Breast epithelium (tissue), 3 donors: Measurements from ENCODE around the gene GNAL.

Experiments used
- POLR2A ChIP-seq: fragments of 450-650 bp; IDR thresholded peaks from one replicate; pipeline ENCODE4 v1.6.1; 2016; ENCODE audit warnings: antibody characterized with exemption, mild to moderate bottlenecking, moderate library complexity
- POLR2AphosphoS5 ChIP-seq, 3 donors: sonication (generic); formaldehyde crosslinking; IDR thresholded peaks; one replicate each; pipeline ENCODE4 v1.6.1; 2017; ENCODE audit warnings: antibody characterized with exemption in 3 of 3

DNA sequence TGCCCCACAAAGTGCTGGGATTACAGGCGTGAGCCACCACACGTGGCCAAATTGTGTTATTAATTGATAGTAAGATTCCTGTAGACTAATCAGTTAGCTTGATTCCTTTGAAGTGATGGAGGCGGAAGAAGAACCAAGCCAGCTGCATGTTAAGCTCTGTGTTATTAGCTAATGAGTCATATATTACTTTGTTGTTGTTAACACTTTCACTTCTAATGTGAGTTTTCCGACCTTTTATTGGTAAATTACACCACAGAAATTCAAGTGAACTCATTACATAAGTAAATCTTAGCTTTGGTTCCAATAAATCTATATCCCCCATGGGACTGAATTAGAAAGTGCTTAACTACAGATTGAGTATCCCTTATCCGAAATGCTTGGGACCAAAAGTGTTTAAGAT lies 182.4 kb downstream of the GNAL start:
- TF ChIP-seq POLR2A = no peak
- no peak for TF ChIP-seq POLR2AphosphoS5 (IDR thresholded peaks at IDR 0.05)
